Stimulated activated CD4-positive, alpha-beta T cell treated with anti-CD3 and anti-CD28 coated beads, Interleukin-15, amount 100 ng/mL, for 48 hours (primary cell): ENCODE measurements around the gene PIKFYVE.
A peak's percentile ranks its signal among the peaks of the same experiment; 100 is the strongest.
"Not testable (repeated sequence)": the region's sequence is repeated elsewhere in the genome, so short reads cannot be mapped to it uniquely, and the experiment has no call there.

ENCODE experiments used
- DNase-seq, 2 donors: peaks; one replicate each; pipeline ENCODE4 v3.0.0-alpha.2; 2020; ENCODE audit warnings: low read depth in 2 of 2

PIKFYVE gene

GRCh38 chr2:208360259-208361076, 94.4 kb downstream of the PIKFYVE start:
- DNase-seq: no peak

DNA sequence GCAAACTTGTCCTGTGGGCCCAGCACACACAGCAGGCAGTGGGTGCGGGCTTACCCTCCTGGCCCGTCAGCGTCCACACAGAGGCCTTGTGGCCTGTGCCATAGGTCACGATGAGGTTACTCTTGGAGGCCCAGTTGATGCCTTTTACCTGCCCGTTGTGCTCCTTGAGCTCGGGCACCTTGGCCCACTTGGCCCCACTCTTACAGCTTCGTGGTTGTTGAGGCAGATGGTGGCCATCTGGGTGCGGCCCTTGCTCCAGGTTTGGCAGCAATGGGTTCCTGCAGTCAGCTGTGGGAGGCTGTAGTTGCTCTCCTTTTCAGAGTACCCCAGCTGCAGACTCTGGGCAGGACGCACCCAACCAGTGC, 95.0 kb downstream of the PIKFYVE start:
- no peak for DNase-seq

DNA sequence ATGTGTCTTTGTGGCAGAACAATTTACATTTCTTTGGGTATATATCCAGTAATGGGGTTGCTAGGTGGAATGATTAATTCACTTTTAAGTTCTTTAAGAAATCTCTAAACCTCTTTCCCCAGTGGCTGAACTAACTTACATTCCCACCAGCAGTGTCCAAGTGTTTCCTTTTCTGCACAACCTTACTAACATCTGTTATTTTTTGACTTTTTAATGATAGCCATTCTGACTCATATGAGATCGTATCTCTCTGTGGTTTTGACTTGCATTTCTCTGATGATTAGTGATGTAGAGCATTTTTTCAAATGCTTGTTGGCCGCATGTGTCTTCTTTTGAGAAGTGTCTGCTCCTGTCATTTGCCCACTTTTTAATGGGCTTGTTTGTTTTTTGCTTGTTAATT, 97.4 kb downstream of the PIKFYVE start:
- no peak for DNase-seq

DNA sequence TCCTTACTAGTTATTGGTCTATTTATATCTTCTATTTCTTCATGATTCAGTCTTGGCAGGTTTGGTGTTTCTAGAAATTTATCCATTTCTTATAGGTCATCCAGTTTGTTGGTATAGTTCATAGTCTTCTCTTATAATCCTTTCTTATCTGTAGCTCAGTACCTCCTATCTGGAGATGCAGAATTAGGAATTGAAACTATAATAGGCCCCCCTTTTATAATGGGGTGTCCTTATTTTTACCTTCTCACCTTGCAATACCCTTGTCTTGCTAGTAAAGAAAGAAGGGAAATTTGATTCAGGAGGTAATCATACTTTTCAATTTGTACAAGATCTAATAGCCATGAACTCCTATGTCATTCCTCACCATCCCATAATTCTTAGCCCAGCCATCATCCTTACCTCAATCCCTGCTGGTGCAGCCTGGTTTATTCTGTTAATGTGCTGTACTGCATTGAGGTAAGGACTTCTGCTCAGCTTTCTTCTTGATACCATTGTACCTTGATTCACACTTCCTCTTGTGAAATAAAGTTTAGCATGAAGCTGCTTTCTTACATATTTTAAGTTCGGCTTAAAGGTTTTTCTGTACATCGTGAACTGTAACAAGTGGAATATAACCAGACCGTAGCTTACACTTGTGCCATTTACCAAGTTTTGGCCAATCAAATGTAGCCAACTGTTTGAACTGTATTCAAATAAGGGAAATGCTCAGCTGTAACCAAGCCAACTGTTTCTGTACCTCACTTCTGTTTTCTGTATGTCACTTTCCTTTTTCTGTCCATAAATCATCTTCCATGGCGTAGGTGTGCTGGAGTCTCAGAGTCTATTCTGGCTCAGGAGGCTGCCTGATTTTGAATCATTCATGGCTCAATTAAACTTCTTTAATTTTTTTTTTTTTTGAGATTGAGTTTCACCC, 100.4 kb downstream of the PIKFYVE start:
- no peak for DNase-seq

- no peak for DNase-seq
These were observed 103.0 kb downstream of the PIKFYVE start for GRCh38 chr2:208369091-208369490.

GRCh38 chr2:208370881-208371633, 105.0 kb downstream of the PIKFYVE start:
- DNase-seq: no peak

DNA sequence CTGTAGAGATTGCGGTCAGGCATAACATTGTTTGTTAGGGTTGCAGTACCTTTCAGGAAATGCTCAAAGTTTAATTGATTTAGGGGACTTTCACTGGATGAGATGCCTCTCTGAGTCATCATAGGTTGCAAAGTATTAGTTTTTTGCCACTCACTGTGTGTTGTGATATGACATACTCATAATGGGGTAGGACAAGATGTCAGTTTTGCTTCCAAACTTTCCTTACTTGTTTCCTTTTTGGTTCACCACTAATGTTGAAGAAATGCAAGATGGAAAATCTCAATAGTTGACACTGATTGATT, 105.5 kb downstream of the PIKFYVE start:
- no peak for DNase-seq

GRCh38 chr2:208373460-208374089, 107.5 kb downstream of the PIKFYVE start:
- DNase-seq: peak in 1 of 2 donors; percentile 7

DNA sequence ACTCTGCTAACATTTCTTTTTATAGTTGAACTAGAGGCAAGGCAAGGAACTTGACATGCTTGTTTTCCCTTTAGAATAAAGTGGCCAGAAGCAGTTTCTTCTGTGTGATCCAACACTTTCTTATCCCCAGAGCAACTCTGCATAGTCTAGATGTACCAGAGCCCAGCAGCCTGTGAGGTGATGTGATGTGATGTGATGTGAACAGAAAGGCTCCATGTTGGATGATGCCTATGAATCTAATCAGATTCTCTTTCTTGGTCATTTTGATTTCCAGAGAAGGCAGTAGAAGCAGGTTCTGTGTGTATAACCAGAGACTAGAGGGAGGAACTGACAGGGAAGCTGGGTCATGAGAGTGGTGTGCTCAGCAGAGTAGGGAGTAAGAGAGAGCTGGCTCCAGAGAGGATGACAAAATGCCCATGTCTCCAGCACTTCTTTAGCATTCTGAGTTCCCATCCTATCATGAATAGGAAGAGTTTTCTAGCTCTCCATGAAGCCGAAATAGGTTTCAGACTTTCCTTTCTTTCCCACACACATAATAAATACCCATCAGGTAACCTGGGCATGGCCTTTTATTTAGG, 109.5 kb downstream of the PIKFYVE start:
- DNase-seq: no peak

DNA sequence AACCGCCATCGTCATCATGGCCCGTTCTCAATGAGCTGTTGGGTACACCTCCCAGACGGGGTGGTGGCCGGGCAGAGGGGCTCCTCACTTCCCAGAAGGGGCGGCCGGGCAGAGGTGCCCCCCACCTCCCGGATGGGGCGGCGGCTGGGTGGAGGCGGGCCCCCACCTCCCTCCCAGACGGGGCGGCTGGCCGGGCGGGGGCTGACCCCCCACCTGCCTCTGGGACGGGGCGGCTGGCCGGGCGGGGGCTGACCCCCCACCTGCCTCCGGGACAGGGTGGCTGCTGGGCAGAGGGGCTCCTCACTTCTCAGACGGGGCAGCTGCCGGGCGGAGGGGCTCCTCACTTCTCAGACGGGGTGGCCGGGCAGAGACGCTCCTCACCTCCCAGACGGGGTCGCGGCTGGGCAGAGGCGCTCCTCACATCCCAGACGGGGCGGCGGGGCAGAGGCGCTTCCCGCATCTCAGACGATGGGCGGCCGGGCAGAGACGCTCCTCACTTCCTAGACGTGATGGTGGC, 111.3 kb downstream of the PIKFYVE start:
- not testable (repeated sequence) for DNase-seq

DNA sequence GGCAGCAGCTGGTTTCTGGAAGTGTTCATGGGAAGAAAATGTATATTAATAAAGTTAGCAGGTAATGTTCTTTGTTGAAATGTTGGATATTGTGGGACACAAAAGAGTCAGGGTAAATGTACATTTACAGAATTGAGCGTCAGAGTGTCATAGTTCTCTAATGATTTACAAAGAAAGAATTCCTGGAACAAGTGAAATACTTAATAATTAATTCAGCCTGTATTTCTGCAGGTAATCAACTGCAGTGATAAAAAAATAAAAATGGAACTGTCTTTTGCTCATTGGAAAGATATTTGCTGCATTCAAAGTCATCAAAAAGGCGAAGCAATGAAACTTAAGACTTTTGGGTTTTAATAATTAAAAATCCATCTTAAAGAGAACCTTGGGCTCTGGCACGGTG, 113.1 kb downstream of the PIKFYVE start:
- DNase-seq: no peak

- no peak for DNase-seq
These were observed 118.6 kb downstream of the PIKFYVE start for GRCh38 chr2:208384637-208385036.

- no peak for DNase-seq
These were observed 120.5 kb downstream of the PIKFYVE start for GRCh38 chr2:208386541-208386940.

- no peak for DNase-seq
These were observed 123.9 kb downstream of the PIKFYVE start for GRCh38 chr2:208389940-208390339.

- no peak for DNase-seq
These were observed 126.2 kb downstream of the PIKFYVE start for GRCh38 chr2:208392300-208392699.

- DNase-seq: not testable (repeated sequence)
These were observed 130.7 kb downstream of the PIKFYVE start for GRCh38 chr2:208396796-208397195.

GRCh38 chr2:208399201-208399600, 133.1 kb downstream of the PIKFYVE start:
- no peak for DNase-seq

DNA sequence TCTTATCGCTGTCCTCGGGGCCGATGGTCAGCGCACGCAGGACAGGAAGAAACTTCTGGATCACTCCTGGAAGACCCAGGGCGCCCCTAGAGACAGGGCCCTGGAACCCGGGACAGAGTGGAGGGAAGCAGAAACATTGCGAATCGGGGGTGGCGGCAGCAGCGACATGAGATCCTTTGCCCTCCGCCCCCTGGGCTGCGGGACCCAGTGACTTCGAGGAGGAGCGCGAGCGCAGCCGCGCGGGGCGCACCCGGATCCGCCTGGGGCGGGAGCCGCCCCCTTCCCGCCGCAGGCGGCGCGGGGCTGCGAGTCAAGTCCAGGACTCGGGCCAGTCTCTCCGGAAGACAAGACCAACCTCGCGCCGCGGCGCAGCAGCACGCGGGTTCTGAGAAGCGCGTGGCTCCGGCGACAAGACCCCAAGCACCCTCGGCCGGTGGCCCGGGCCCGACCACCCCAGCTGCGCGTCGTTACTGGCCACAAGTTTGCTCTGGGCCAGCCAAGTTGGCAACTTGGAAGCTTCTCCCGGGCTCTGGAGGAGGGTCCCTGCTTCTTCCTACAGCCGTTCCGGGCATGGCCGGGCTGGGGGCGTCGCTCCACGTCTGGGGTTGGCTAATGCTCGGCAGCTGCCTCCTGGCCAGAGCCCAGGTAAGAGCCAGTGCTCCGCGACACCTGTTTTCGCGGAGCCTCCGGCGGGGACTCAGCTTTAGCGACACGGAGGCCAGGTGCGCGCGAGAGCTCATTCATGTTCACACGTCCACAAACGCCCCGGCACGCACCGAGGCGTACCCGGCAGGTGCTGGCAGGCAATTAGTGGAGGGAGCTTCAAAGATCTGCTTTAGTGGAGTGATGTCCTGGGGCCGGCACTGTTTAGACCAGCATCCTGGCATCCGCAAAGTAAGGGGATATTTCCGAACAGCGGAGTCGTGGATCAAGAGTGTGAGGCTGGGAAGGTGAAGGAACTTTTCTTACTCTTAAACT, 140.7 kb downstream of the PIKFYVE start, which contains the start of gene PTH2R:
Gene PTH2R (plus strand): TSS at position 319 of the 978 bp plus-strand sequence. CDS start 252 bp downstream, at position 571.
- DNase-seq: no peak

DNA sequence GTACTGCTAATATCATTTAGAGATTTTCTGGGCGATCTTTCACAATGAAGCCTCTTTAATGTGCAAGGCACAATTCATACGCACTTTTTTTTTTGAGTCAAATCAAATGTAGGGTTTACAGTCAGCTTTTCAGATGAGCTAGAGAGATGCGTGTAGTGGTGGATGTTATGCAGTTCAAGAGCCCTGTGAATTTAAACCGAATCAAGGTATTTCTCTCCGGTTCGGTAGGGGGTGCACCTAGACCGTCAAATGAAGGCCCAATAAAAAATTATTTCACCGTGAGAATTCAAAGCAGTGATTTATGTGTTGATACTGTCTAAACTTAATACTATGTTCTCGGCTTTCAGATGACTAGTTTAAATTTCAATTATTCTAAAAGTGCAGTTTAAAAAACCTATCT, 141.6 kb downstream of the PIKFYVE start:
- no peak for DNase-seq
